Mucosa of rectum (tissue), 2 donors: ENCODE data around the gene ANKRD65.

Experiments used
- H3K27ac ChIP-seq, 2 donors: one replicate each; pipeline ENCODE4 v1.7.0; 2013; ENCODE audit warnings: inconsistent platforms in 2 of 2, low read depth in 2 of 2, low read length in 2 of 2
- H3K27me3 ChIP-seq, 2 donors: one replicate each; pipeline ENCODE4 v1.7.0; 2013; ENCODE audit warnings: low read length in 2 of 2; ENCODE audit not compliant: control insufficient read depth in 2 of 2, insufficient read depth in 2 of 2
- H3K36me3 ChIP-seq, 2 donors: one replicate each; pipeline ENCODE4 v1.7.0; 2013; ENCODE audit warnings: low read length in 2 of 2; ENCODE audit not compliant: control insufficient read depth in 2 of 2, insufficient read depth in 2 of 2
- H3K4me1 ChIP-seq, 2 donors: one replicate each; pipeline ENCODE4 v1.7.0; 2013; ENCODE audit warnings: low read length in 2 of 2, mild to moderate bottlenecking in 1 of 2; ENCODE audit not compliant: control insufficient read depth in 2 of 2, insufficient read depth in 2 of 2
- H3K4me3 ChIP-seq, 2 donors: one replicate each; pipeline ENCODE4 v1.7.0; 2013; ENCODE audit warnings: low read length in 2 of 2
- H3K9ac ChIP-seq, 2 donors: one replicate each; pipeline ENCODE4 v1.7.0; 2013; ENCODE audit warnings: low read length in 2 of 2, low read depth in 1 of 2, mild to moderate bottlenecking in 1 of 2
- H3K9me3 ChIP-seq, 2 donors: one replicate each; pipeline ENCODE4 v1.7.0; 2013; ENCODE audit warnings: low read length in 2 of 2; ENCODE audit not compliant: control insufficient read depth in 2 of 2
- donor health status: healthy.
- donor health status: Normal muscosa, but diverticular disease.

Gene ANKRD65

GRCh38 chr1:1425426-1425752, 4.3 kb upstream of the ANKRD65 start:
- Histone ChIP-seq H3K9me3 (no peaks in the 10 kb centered on the region), H3K27ac (no peak overlapping the region), H3K4me3 (no peak overlapping the region), H3K4me1 (peaks cover 0 to 4% of the 10 kb centered on the region in 2 donors), H3K9ac (no peak overlapping the region), H3K27me3 (peaks cover 2 to 6% of the 10 kb centered on the region in 2 donors), H3K36me3 (no peaks in the 10 kb centered on the region)

GRCh38 chr1:1424707-1425106, 3.6 kb upstream of the ANKRD65 start:
- peaks cover 0 to 1% of the 10 kb centered on the region in 2 donors for H3K4me1 ChIP-seq
- no peak overlapping the region for H3K27ac ChIP-seq
- peaks cover 2 to 6% of the 10 kb centered on the region in 2 donors for H3K27me3 ChIP-seq

GRCh38 chr1:1423245-1423597, 2.1 kb upstream of the ANKRD65 start:
- H3K9me3 ChIP-seq: no peaks in the 10 kb centered on the region
- no peak overlapping the region for H3K27ac ChIP-seq
- H3K9ac ChIP-seq: no peak overlapping the region
- peaks cover 0 to 5% of the 10 kb centered on the region in 2 donors for H3K27me3 ChIP-seq
- peaks cover 0 to 3% of the 10 kb centered on the region in 2 donors for H3K4me1 ChIP-seq
- no peak overlapping the region for H3K4me3 ChIP-seq
- no peaks in the 10 kb centered on the region for H3K36me3 ChIP-seq

More at GRCh38 chr1:1424707-1425106, 3.6 kb upstream of the ANKRD65 start:
- H3K9ac ChIP-seq: no peak overlapping the region
- no peaks in the 10 kb centered on the region for H3K9me3 ChIP-seq
- no peak overlapping the region for H3K4me3 ChIP-seq
- no peaks in the 10 kb centered on the region for H3K36me3 ChIP-seq

GRCh38 chr1:1422465-1423244, 1.6 kb upstream of the ANKRD65 start:
- Histone ChIP-seq H3K9ac (no peak overlapping the region), H3K27me3 (peaks cover 0 to 3% of the 10 kb centered on the region in 2 donors), H3K36me3 (no peaks in the 10 kb centered on the region), H3K4me3 (no peak overlapping the region), H3K9me3 (no peaks in the 10 kb centered on the region), H3K4me1 (peaks cover 0 to 3% of the 10 kb centered on the region in 2 donors), H3K27ac (no peak overlapping the region)

GRCh38 chr1:1421907-1422464, 910 bp upstream of the ANKRD65 start:
- Histone ChIP-seq H3K9ac (no peak overlapping the region), H3K36me3 (no peaks in the 10 kb centered on the region), H3K9me3 (no peaks in the 10 kb centered on the region), H3K27ac (no peak overlapping the region), H3K27me3 (peaks cover 0 to 3% of the 10 kb centered on the region in 2 donors), H3K4me1 (peaks cover 0 to 3% of the 10 kb centered on the region in 2 donors), H3K4me3 (no peak overlapping the region)

- Histone ChIP-seq H3K4me1 (peaks cover 0 to 3% of the 10 kb centered on the region in 2 donors), H3K9ac (no peak overlapping the region), H3K9me3 (no peaks in the 10 kb centered on the region), H3K36me3 (no peaks in the 10 kb centered on the region), H3K27me3 (peaks cover 0 to 3% of the 10 kb centered on the region in 2 donors), H3K4me3 (no peak overlapping the region), H3K27ac (no peak overlapping the region)
Observed at GRCh38 chr1:1420654-1421141, 378 bp downstream of the ANKRD65 start.

GRCh38 chr1:1419813-1420653, 1.0 kb downstream of the ANKRD65 start:
- Histone ChIP-seq H3K27ac (no peak overlapping the region), H3K4me1 (peaks cover 0 to 3% of the 10 kb centered on the region in 2 donors), H3K27me3 (peaks cover 0 to 3% of the 10 kb centered on the region in 2 donors), H3K4me3 (no peak overlapping the region), H3K36me3 (no peaks in the 10 kb centered on the region), H3K9me3 (no peaks in the 10 kb centered on the region), H3K9ac (peak overlapping the region in 1 of 2 donors; percentile 24)

GRCh38 chr1:1419363-1419812, 1.7 kb downstream of the ANKRD65 start:
- Histone ChIP-seq H3K36me3 (no peaks in the 10 kb centered on the region), H3K4me3 (no peak overlapping the region), H3K9ac (peak overlapping the region in 1 of 2 donors; percentile 24), H3K9me3 (no peaks in the 10 kb centered on the region), H3K4me1 (peaks cover 0 to 3% of the 10 kb centered on the region in 2 donors), H3K27me3 (peaks cover 0 to 3% of the 10 kb centered on the region in 2 donors), H3K27ac (no peak overlapping the region)

GRCh38 chr1:1418464-1419362, 2.4 kb downstream of the ANKRD65 start:
- no peaks in the 10 kb centered on the region for H3K9me3 ChIP-seq
- no peaks in the 10 kb centered on the region for H3K36me3 ChIP-seq
- H3K4me3 ChIP-seq: no peak overlapping the region
- H3K4me1 ChIP-seq: peaks cover 0 to 3% of the 10 kb centered on the region in 2 donors
- no peak overlapping the region for H3K27ac ChIP-seq
- H3K27me3 ChIP-seq: peaks cover 0 to 3% of the 10 kb centered on the region in 2 donors
- no peak overlapping the region for H3K9ac ChIP-seq
